Cardiac atrium fibroblast (primary cell): ENCODE measurements around the gene WDR3. TPM values are rescaled to one million over a fixed set of nuclear protein-coding genes. Genes with fewer than 3 reads are reported as not detected.

Experiments used
- total RNA-seq: library from RNA; depleted of rRNA; stranded (reverse); fragments of >200 nt; gene quantifications from 2 replicates; pipeline ENCODE4 v1.2.3, GENCODE V29; 2015

Gene WDR3
- 13.7 and 35.2 TPM in 2 replicates for total RNA-seq

DNA sequence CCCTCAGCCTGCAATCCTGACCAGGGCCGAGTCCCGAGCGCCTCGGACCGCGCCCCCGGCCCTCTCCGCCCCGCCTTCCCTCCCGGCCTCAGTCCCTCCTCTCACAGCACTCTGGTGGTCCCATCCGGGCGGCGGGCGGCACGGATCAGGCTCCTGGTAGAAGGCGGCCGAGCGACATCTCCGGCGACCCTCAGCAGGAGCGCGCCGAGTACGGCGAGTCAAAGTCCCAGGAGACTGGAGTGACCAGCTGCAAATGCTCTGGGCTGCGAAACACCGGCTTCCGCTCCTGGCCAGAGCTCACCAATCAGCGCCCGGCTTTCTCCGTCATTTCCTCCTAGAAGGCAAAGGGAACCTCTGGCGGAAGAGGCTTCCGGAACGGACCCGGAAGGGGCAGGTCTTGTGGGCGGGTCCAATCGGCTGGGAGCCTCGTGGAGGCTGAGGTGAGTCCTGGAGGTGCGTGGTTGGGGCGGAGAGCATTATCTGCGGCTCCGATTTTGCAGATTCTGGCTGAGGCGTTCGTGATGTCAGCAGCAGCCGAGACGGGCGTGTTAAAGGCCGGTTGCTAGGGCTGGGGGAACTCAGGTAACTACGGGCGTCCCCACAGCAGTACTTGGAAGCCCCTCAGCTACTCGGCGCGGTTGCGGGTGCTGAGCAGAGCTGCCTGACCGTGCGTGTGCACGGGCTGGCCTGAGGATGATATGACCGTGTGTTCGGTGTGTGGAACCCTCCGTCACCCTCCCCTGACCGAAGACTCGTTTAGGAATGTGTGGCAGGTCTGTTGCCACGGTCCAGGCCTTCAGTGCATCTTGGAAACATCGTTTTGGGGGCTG is at the start of gene WDR3, which contains the start of gene GDAP2:
TSS of gene WDR3 (plus strand) at position 397 of the 830 bp plus-strand sequence. CDS start 3,581 bp downstream, outside the sequence.
TSS of gene GDAP2 (minus strand) at position 279 of the 830 bp plus-strand sequence. CDS start 9,264 bp downstream, outside the sequence.

Other genes starting within 250 kb of the WDR3 start
- 9.0 and 11.5 TPM in 2 replicates for gene GDAP2, start 118 bp upstream of the WDR3 start, total RNA-seq